Thyroid gland (tissue), 4 donors: Measurements from ENCODE around the gene MACC1. TPM values are rescaled to one million over a fixed set of nuclear protein-coding genes. Genes with fewer than 3 reads are reported as not detected.

ENCODE experiments used
- DNase-seq, 2 donors: peaks; one replicate each; pipeline ENCODE4 v3.0.0-alpha.2; 2019
- H3K27ac ChIP-seq, 3 donors: fragments of 200-600 bp; sonication (generic); 1 replicate in 2 of 3; 2 replicates in 1 of 3; pipeline ENCODE4 v1.5.1; 2016 to 2019; ENCODE audit warnings: mild to moderate bottlenecking in 1 of 3, moderate library complexity in 1 of 3
- H3K27me3 ChIP-seq: fragments of 200-600 bp; sonication (generic); one replicate; pipeline ENCODE4 v1.5.1; 2019
- H3K36me3 ChIP-seq, 2 donors: fragments of 200-600 bp; sonication (generic); one replicate each; pipeline ENCODE4 v1.5.1; 2016 to 2019
- H3K4me1 ChIP-seq, 2 donors: fragments of 200-600 bp; sonication (generic); one replicate each; pipeline ENCODE4 v1.5.1; 2017 to 2019
- H3K4me3 ChIP-seq, 3 donors: fragments of 200-600 bp; sonication (generic); replicated peaks in 1 of 3; 1 replicate in 2 of 3; 2 replicates in 1 of 3; pipeline ENCODE4 v1.5.1; 2016; ENCODE audit warnings: mild to moderate bottlenecking in 1 of 3
- H3K9me3 ChIP-seq: fragments of 200-600 bp; sonication (generic); one replicate; pipeline ENCODE4 v1.5.1; 2017
- CTCF ChIP-seq, 6 experiments: fragments of 200-600 bp in 3 of 6; fragments of 450-650 bp in 3 of 6; sonication (generic) in 3 of 6; IDR thresholded peaks; one replicate each; pipeline ENCODE4 v1.5.1; 2016 to 2019; ENCODE audit warnings: antibody characterized with exemption in 6 of 6, mild to moderate bottlenecking in 2 of 6, inconsistent platforms in 1 of 6, moderate library complexity in 1 of 6
- POLR2A ChIP-seq, 2 donors: fragments of 450-650 bp; IDR thresholded peaks; one replicate each; pipeline ENCODE4 v1.6.1; 2017; ENCODE audit warnings: antibody characterized with exemption in 2 of 2, mild to moderate bottlenecking in 2 of 2, moderate library complexity in 1 of 2
- WGBS, 2 donors: methylation state at CpG; one replicate each; pipeline ENCODE4 v1.1.5; 2017; 5-methylcytosine and 5-hydroxymethylcytosine counted together
- intact Hi-C: fragments of 100-400 bp; cut with DNase I; formaldehyde crosslinking; loops from one replicate; pipeline ENCODE4 v1.15.1; 2023
- total RNA-seq, 4 donors: library from RNA; depleted of rRNA; stranded (reverse); fragments of >200 nt; gene quantifications; one replicate each; pipeline ENCODE4 v1.2.3, GENCODE V29; 2016

Gene MACC1
- total RNA-seq, 4 donors from 2014 or later, result 2.6 to 7.7 (median 3.6) TPM

DNA sequence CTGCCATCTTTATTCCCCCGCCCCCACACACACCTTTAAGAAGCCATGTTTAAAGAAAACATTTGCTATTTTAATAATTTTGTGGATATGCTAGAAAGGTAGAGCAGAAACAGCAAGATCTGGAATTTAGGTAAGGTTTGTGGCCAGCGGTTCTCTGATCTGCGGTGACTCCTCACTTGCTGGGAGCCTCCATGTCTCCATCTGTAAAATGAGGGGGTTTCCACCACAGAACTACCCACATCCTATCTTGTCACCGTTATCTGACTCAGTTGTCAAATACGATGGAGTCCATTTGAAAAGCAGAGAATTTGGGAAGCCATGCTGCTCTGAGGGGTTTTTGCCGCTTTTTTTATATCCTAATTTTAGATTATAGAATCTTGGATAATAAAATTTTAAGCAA, 23.3 kb downstream of the MACC1 start:
- Histone ChIP-seq H3K9me3 (no peaks in the 10 kb centered on the region), H3K4me3 (no peak overlapping the region), H3K27me3 (no peaks in the 10 kb centered on the region), H3K4me1 (no peaks in the 10 kb centered on the region), H3K36me3 (no peaks in the 10 kb centered on the region), H3K27ac (no peak overlapping the region)
- TF ChIP-seq POLR2A (IDR thresholded peaks at IDR 0.05) (no peak), CTCF (IDR thresholded peaks at IDR 0.05) (no peak)
- WGBS, 2 donors, result 82 to 90% methylated on average over 6 of the region's 6 CpGs
- DNase-seq, result no peak
- intact Hi-C loops, result no loop called here

- Histone ChIP-seq H3K36me3 (no peaks in the 10 kb centered on the region), H3K4me3 (no peak overlapping the region), H3K4me1 (no peaks in the 10 kb centered on the region), H3K27me3 (no peaks in the 10 kb centered on the region), H3K9me3 (no peaks in the 10 kb centered on the region), H3K27ac (no peak overlapping the region)
- no peak for TF ChIP-seq POLR2A (IDR thresholded peaks at IDR 0.05)
- TF ChIP-seq CTCF (IDR thresholded peaks at IDR 0.05), result no peak
- intact Hi-C loops, result no loop called here
- DNase-seq, result no peak
- 25 to 46% methylated on average over 1 of the region's 1 CpG for WGBS, 2 donors
These were observed 23.9 kb downstream of the MACC1 start for GRCh38 chr7:20193242-20193777.

GRCh38 chr7:20191391-20191869, 25.8 kb downstream of the MACC1 start:
- no peaks in the 10 kb centered on the region for H3K36me3 ChIP-seq
- H3K27ac ChIP-seq, result no peak overlapping the region
- 90 to 92% methylated on average over 11 of the region's 11 CpGs for WGBS, 2 donors
- intact Hi-C loops, result no loop called here
- H3K4me1 ChIP-seq, result no peaks in the 10 kb centered on the region
- DNase-seq, result no peak
- H3K4me3 ChIP-seq, result no peak overlapping the region
- no peaks in the 10 kb centered on the region for H3K9me3 ChIP-seq
- H3K27me3 ChIP-seq, result no peaks in the 10 kb centered on the region
- TF ChIP-seq CTCF (IDR thresholded peaks at IDR 0.05) (no peak), POLR2A (IDR thresholded peaks at IDR 0.05) (no peak)

GRCh38 chr7:20190560-20191390, 26.4 kb downstream of the MACC1 start:
- Histone ChIP-seq H3K4me1 (no peaks in the 10 kb centered on the region), H3K36me3 (no peaks in the 10 kb centered on the region), H3K4me3 (no peak overlapping the region), H3K27ac (no peak overlapping the region), H3K27me3 (no peaks in the 10 kb centered on the region), H3K9me3 (no peaks in the 10 kb centered on the region)
- WGBS, 2 donors, result 44 to 59% methylated on average over 2 of the region's 2 CpGs
- TF ChIP-seq POLR2A (IDR thresholded peaks at IDR 0.05) (no peak), CTCF (IDR thresholded peaks at IDR 0.05) (no peak)
- intact Hi-C loops, result no loop called here
- DNase-seq, result no peak

- no peak overlapping the region for H3K27ac ChIP-seq
- H3K36me3 ChIP-seq, result no peaks in the 10 kb centered on the region
- TF ChIP-seq POLR2A (IDR thresholded peaks at IDR 0.05) (no peak), CTCF (IDR thresholded peaks at IDR 0.05) (no peak)
- H3K4me1 ChIP-seq, result no peaks in the 10 kb centered on the region
- intact Hi-C loops, result no loop called here
- no peak overlapping the region for H3K4me3 ChIP-seq
- H3K9me3 ChIP-seq, result no peaks in the 10 kb centered on the region
- no peaks in the 10 kb centered on the region for H3K27me3 ChIP-seq
- DNase-seq, result no peak
These were observed 27.3 kb downstream of the MACC1 start for GRCh38 chr7:20189852-20190251.
